GM18505 (cell line): ENCODE measurements around the gene CALML4.
"Not testable (repeated sequence)": the region's sequence is repeated elsewhere in the genome, so short reads cannot be mapped to it uniquely, and the experiment has no call there.

Experiments used
- ATAC-seq: cut with Tn5 transposase; IDR thresholded peaks from one replicate; pipeline ENCODE4 v1.9.1; 2021; ENCODE audit not compliant: unreplicated experiment
- POLR2A ChIP-seq: IDR thresholded peaks from 4 replicates; pipeline ENCODE4 v1.6.1; 2011; ENCODE audit warnings: borderline replicate concordance; ENCODE audit not compliant: insufficient read depth, insufficient read length; ENCODE audit errors: extremely low read depth

Gene CALML4

DNA sequence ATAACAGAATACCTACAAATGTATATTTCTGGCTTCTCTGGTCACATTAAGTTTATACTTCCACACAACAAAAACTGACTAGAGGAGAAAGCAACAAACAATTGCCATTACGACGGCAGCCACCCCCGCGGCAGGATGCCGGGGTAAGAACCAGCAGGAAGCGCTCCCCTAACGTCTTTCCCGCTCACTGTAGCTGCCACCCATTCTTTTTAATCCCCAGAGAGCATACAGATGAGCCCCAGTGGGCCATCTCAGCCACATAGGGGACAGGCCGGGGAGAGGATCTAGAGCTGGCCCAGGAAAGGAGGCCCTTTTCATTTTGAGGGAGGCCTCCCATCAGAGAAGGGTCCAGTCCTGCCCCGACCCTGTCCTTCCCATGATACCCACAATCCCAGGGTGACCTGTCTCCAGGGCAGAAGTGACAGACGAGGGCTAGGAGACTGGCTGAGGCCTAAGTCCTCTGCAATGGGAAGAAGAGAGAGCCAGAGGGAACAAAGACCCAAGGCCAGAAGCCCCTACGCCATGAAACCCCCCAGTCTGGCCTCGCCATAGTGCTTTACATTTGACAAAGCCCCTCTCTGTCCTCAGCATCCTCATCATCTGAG is 3.6 kb upstream of the CALML4 start:
- ATAC-seq: no peak
- TF ChIP-seq POLR2A: no peak

GRCh38 chr15:68208136-68208535 is 3.0 kb upstream of the CALML4 start:
- no peak for ATAC-seq
- TF ChIP-seq POLR2A: no peak

DNA sequence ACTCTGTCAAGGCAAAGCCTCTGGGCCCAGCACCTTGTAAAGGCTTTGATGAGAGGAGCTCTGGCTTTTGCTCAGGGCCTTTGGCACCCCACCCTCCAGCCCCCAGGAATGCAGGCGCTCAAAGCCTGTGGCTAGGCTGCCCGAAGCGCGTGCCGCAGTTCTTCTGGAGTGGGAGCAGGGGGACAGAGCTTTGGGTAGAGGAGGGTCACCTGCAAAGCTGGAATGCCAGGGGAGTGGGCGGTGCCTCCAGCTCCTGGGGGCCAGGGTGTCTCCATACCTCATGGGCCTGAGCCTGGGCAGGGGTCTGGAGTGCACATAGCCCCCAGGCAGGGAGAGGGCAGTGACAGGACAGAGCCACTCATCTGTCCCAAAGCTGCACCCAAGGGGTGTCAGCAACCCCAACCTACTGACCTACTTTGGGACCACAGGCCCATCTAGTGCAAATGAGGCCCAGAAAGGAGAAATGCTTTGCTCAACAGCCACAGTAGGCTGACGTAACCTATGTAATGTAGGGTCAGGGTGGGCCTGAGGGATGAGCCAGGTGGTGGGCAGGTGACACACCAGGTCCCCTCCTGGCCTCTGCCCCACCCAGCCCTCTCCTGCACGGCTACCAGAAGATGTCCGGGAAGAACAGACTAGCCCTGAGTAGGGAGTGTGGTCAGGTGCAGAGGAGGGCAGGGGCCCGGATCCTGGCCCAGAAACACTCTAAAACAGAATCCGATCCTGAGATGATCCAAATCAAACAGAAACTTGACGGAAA is 2.2 kb upstream of the CALML4 start:
- no peak for TF ChIP-seq POLR2A
- no peak for ATAC-seq

GRCh38 chr15:68206711-68207151 is 1.6 kb upstream of the CALML4 start:
- ATAC-seq: no peak
- TF ChIP-seq POLR2A: no peak

GRCh38 chr15:68205954-68206539 is 915 bp upstream of the CALML4 start:
- no peak for ATAC-seq

DNA sequence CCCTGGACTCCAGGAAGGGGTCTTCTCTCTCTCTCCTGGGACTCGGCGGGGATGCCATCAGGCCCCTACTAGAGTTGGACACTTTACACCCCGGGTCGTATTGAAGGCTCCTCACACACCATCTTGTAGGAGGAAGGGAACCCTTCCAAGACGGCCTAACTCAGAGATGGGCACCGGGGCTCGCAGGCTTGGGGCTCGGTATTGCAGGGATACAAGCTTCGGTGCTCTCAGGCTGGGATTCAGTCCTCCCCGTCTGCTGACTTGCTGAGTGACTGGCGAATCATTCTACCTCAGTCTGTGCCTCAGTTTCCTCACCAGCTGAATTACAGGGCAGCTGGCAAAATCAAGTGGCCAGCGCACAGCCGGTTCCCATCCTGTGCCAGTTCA is 419 bp upstream of the CALML4 start:
- TF ChIP-seq POLR2A: no peak
- no peak for ATAC-seq

More at GRCh38 chr15:68205954-68206539, 915 bp upstream of the CALML4 start:
- TF ChIP-seq POLR2A: no peak

DNA sequence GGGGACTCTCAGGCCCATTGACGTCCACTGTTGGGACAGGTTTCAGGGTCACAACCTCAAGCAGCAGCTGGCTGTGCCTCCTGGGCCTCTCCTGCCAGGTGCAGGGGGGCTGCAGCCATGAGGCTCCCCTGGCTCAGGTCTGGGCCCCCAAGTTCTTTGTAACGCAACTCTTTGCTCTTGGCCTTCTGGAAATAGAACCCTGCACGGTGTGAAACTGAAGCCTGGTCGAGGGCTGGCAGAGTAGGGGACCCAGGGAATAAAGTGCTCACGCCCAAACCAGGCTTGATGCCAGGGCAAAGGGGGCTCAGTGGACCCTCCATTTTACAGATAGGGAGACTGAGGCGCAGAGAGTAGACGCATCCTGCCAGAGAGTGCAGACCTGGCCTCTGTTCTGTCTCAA is 771 bp downstream of the CALML4 start:
- no peak for TF ChIP-seq POLR2A
- no peak for ATAC-seq

DNA sequence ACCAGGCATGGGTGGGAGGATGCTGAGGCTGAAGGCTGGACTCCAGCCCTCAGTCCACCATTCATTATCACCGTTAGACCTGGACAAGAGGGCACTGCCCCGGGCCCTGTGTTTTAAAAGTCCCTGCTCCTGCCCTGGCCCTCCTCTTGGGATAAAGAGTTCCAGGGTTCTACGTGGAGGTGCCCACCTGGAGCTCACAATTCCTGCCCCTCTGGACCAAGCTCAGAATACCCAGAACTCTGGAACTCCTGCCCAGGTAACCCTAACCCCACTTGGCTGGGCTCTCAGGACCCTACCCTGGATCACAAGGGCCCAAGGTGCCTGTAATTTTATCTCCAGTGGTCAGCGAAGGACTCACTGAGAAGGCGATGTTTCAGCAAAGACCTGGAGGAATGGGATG is 1.2 kb downstream of the CALML4 start:
- no peak for ATAC-seq
- TF ChIP-seq POLR2A: no peak

DNA sequence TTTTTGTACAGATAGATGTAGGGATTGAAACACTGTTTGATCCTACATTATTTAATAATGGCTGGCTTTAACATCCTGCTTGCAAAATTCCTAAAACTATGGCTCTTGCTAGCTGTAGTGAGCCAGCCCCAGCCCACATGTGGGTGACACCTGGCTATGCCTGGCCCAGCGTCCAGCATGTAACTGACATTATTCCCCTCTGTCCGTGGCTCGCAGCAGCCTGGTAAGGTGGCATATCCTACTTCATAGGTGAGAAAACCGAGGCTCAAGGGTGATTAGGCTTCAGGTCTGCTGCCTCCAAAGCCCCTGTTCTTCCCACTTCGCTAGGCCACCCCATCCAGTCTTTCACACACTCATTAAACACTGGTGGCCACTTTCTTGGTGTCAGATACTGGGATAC is 1.6 kb downstream of the CALML4 start:
- no peak for TF ChIP-seq POLR2A
- no peak for ATAC-seq

- ATAC-seq: not testable (repeated sequence)
These were observed 2.1 kb downstream of the CALML4 start for GRCh38 chr15:68202994-68203393.

DNA sequence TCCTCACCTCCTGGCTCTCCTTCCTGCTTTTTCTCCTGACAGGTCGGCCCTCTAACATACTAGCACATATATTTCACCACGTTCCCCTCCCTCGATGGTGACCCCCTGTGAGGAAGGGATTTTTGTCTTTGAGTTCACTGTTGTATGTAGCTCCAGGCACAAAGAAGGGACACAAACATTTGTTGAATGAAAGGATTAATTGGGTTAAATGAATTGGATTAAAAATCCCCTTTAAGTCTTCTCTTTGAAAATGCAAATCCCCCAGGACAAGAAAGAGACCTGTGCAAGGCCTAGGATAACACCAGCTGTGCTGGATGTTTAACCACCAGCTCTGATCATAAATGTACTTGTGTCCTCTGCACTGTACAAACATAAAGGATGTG is 3.3 kb downstream of the CALML4 start:
- no peak for TF ChIP-seq POLR2A
- no peak for ATAC-seq

GRCh38 chr15:68201153-68201878 is 3.8 kb downstream of the CALML4 start:
- no peak for ATAC-seq
- TF ChIP-seq POLR2A: no peak

- no peak for ATAC-seq
- TF ChIP-seq POLR2A: no peak
These were observed 4.9 kb downstream of the CALML4 start for GRCh38 chr15:68200016-68200861.

GRCh38 chr15:68199340-68199739 is 5.8 kb downstream of the CALML4 start:
- no peak for ATAC-seq
- TF ChIP-seq POLR2A: peak; percentile 18
